Measurements from ENCODE around the gene PRRC2B. TPM values are rescaled to one million over a fixed set of nuclear protein-coding genes. Genes with fewer than 3 reads are reported as not detected.
"Not testable (repeated sequence)": the region's sequence is repeated elsewhere in the genome, so short reads cannot be mapped to it uniquely, and the experiment has no call there.

PRRC2B gene
- total RNA-seq, 1 experiment from 2014 or later = 200 TPM

- H3K27ac ChIP-seq (ENCODE audit: low read length) = no peak overlapping the region
- DNase-seq (ENCODE audit: low read depth, low spot score) (no peak), ATAC-seq (peak; percentile 70)
- H3K4me1 ChIP-seq (ENCODE audit: control insufficient read depth, insufficient read depth, low read length) = no peaks in the 10 kb centered on the region
- ChIA-PET CTCF (interaction anchor here (0.7 kb wide), 1 partner anchor 214 kb away, joined by 4 read pairs; no protein-coding TSS in a partner anchor), POLR2A (no interaction called here)
- TF ChIP-seq SIN3A (IDR thresholded peaks at IDR 0.05; ENCODE audit: borderline replicate concordance, insufficient read depth, low read depth, low read length) (no peak), POLR2AphosphoS5 (IDR thresholded peaks at IDR 0.05; ENCODE audit: low read depth, low read length) (no peak), CTCF (IDR thresholded peaks at IDR 0.05) (no peak), TCF7L2 (IDR thresholded peaks at IDR 0.05; ENCODE audit: low read depth, low read length) (no peak), REST (IDR thresholded peaks at IDR 0.05; ENCODE audit: insufficient read depth in 1 of 2, low read depth in 2 of 2, low read length in 1 of 2) (no peak)
- H3K4me3 ChIP-seq (ENCODE audit: low read depth in 2 of 2, low read length in 2 of 2) = peak overlapping the region; percentile 30 to 34
- H3K27me3 ChIP-seq (ENCODE audit: control insufficient read depth, insufficient read depth, low read length) = no peaks in the 10 kb centered on the region
- no peaks in the 10 kb centered on the region for H3K9me3 ChIP-seq (ENCODE audit: control insufficient read depth, insufficient read depth, low read depth, low read length)
- H3K36me3 ChIP-seq (ENCODE audit: control insufficient read depth, insufficient read depth, low read length) = no peaks in the 10 kb centered on the region
- in situ Hi-C loops (cut with HindIII; ENCODE audit: low pct_unique_long_range_greater_than_20kb, low sequenced_read_pairs) (no loop called here), intact Hi-C loops (cut with micrococcal nuclease; ENCODE audit: unreplicated experiment) (no loop called here)
- BruUV-seq (replicated peaks) = no TSS peak
Observed at GRCh38 chr9:131545786-131546335, 152.0 kb downstream of the PRRC2B start.

GRCh38 chr9:131546336-131547084 is 152.6 kb downstream of the PRRC2B start:
- Histone ChIP-seq H3K27me3 (ENCODE audit: control insufficient read depth, insufficient read depth, low read length) (no peaks in the 10 kb centered on the region), H3K9me3 (ENCODE audit: control insufficient read depth, insufficient read depth, low read depth, low read length) (no peaks in the 10 kb centered on the region), H3K27ac (ENCODE audit: low read length) (no peak overlapping the region), H3K36me3 (ENCODE audit: control insufficient read depth, insufficient read depth, low read length) (no peaks in the 10 kb centered on the region), H3K4me1 (ENCODE audit: control insufficient read depth, insufficient read depth, low read length) (no peaks in the 10 kb centered on the region), H3K4me3 (ENCODE audit: low read depth in 2 of 2, low read length in 2 of 2) (peak overlapping the region; percentile 30 to 43)
- in situ Hi-C loops (cut with HindIII; ENCODE audit: low pct_unique_long_range_greater_than_20kb, low sequenced_read_pairs) = no loop called here
- BruUV-seq (replicated peaks) = no TSS peak
- intact Hi-C loops (cut with micrococcal nuclease; ENCODE audit: unreplicated experiment) = no loop called here
- ATAC-seq (peak; percentile 80), DNase-seq (ENCODE audit: low read depth, low spot score) (no peak)
- TF ChIP-seq REST (IDR thresholded peaks at IDR 0.05; ENCODE audit: insufficient read depth in 1 of 2, low read depth in 2 of 2, low read length in 1 of 2) (no peak), TCF7L2 (IDR thresholded peaks at IDR 0.05; ENCODE audit: low read depth, low read length) (no peak), CTCF (IDR thresholded peaks at IDR 0.05) (no peak), POLR2AphosphoS5 (IDR thresholded peaks at IDR 0.05; ENCODE audit: low read depth, low read length) (no peak), SIN3A (IDR thresholded peaks at IDR 0.05; ENCODE audit: borderline replicate concordance, insufficient read depth, low read depth, low read length) (no peak)
- CTCF ChIA-PET = interaction anchor here (0.6 to 0.7 kb wide), 2 partner anchors 13 to 214 kb away, joined by 3 to 4 read pairs; no protein-coding TSS in a partner anchor
- POLR2A ChIA-PET = interaction anchor here (0.6 kb wide), 1 partner anchor 276 kb away, joined by 8 read pairs; no protein-coding TSS in a partner anchor

GRCh38 chr9:131549186-131549585 is 155.3 kb downstream of the PRRC2B start:
- H3K4me1 ChIP-seq (ENCODE audit: control insufficient read depth, insufficient read depth, low read length); ATAC-seq; intact Hi-C loops (cut with micrococcal nuclease; ENCODE audit: unreplicated experiment); DNase-seq (ENCODE audit: low read depth, low spot score); H3K27me3 ChIP-seq (ENCODE audit: control insufficient read depth, insufficient read depth, low read length); H3K4me3 ChIP-seq (ENCODE audit: low read depth in 2 of 2, low read length in 2 of 2); BruUV-seq (replicated peaks); in situ Hi-C loops (cut with HindIII; ENCODE audit: low pct_unique_long_range_greater_than_20kb, low sequenced_read_pairs); H3K27ac ChIP-seq (ENCODE audit: low read length); POLR2A ChIA-PET; H3K36me3 ChIP-seq (ENCODE audit: control insufficient read depth, insufficient read depth, low read length); H3K9me3 ChIP-seq (ENCODE audit: control insufficient read depth, insufficient read depth, low read depth, low read length); CTCF ChIA-PET: not testable (repeated sequence)

Data from Panc1 (cell line).